Liver (tissue), 9 donors: Measurements from ENCODE around the gene PLCXD3. TPM values are rescaled to one million over a fixed set of nuclear protein-coding genes. Genes with fewer than 3 reads are reported as not detected.

Experiments used
- DNase-seq: peaks from one replicate; pipeline ENCODE4 v3.0.0-alpha.2; 2017; ENCODE audit warnings: low spot score
- H3K27ac ChIP-seq, 2 donors: one replicate each; pipeline ENCODE4 v1.7.0; 2013; ENCODE audit warnings: inconsistent platforms in 2 of 2, low read length in 2 of 2, control low read depth in 1 of 2, low read depth in 1 of 2, mild to moderate bottlenecking in 1 of 2
- H3K27me3 ChIP-seq, 4 donors: one replicate each; pipeline versions ENCODE4 v1.6.1 to v1.7.0; 2013; ENCODE audit warnings: low read length in 3 of 4, inconsistent platforms in 1 of 4, mild to moderate bottlenecking in 1 of 4, moderate library complexity in 1 of 4; ENCODE audit not compliant: control insufficient read depth in 4 of 4, insufficient read depth in 4 of 4
- H3K36me3 ChIP-seq, 4 donors: one replicate each; pipeline versions ENCODE4 v1.6.1 to v1.7.0; 2013; ENCODE audit warnings: low read length in 3 of 4, mild to moderate bottlenecking in 3 of 4, low read depth in 1 of 4, moderate library complexity in 1 of 4; ENCODE audit not compliant: control insufficient read depth in 4 of 4, insufficient read depth in 3 of 4
- H3K4me1 ChIP-seq, 4 donors: one replicate each; pipeline versions ENCODE4 v1.6.1 to v1.7.0; 2013; ENCODE audit warnings: low read length in 3 of 4, mild to moderate bottlenecking in 3 of 4, moderate library complexity in 1 of 4; ENCODE audit not compliant: control insufficient read depth in 4 of 4, insufficient read depth in 4 of 4
- H3K4me3 ChIP-seq, 3 donors: one replicate each; pipeline versions ENCODE4 v1.6.1 to v1.7.0; 2013; ENCODE audit warnings: low read length in 3 of 3, control low read depth in 1 of 3, low read depth in 1 of 3, mild to moderate bottlenecking in 1 of 3
- H3K9ac ChIP-seq, 2 donors: one replicate each; pipeline ENCODE4 v1.7.0; 2013; ENCODE audit warnings: low read length in 2 of 2, mild to moderate bottlenecking in 2 of 2, moderate library complexity in 2 of 2, control low read depth in 1 of 2, low read depth in 1 of 2
- H3K9me3 ChIP-seq, 4 donors: one replicate each; pipeline versions ENCODE4 v1.6.1 to v1.7.0; 2013; ENCODE audit warnings: low read length in 3 of 4; ENCODE audit not compliant: control insufficient read depth in 4 of 4
- EGR1 ChIP-seq, 2 donors: IDR thresholded peaks; 2 replicates each; pipeline ENCODE4 v1.6.1; 2016 to 2018; ENCODE audit warnings: antibody characterized with exemption in 2 of 2, low read depth in 2 of 2
- FOXA1 ChIP-seq: IDR thresholded peaks from 2 replicates; pipeline ENCODE4 v1.6.1; 2016; ENCODE audit warnings: antibody characterized with exemption
- FOXA2 ChIP-seq: IDR thresholded peaks from 2 replicates; pipeline ENCODE4 v1.6.1; 2016; ENCODE audit warnings: antibody characterized with exemption
- GABPA ChIP-seq, 2 donors: IDR thresholded peaks in 1 of 2; conservative IDR thresholded peaks in 1 of 2; 2 replicates each; pipeline ENCODE4 v1.6.1; 2016; ENCODE audit warnings: antibody characterized with exemption in 2 of 2, mild to moderate bottlenecking in 1 of 2, moderate library complexity in 1 of 2
- HNF4A ChIP-seq, 2 donors: conservative IDR thresholded peaks; 2 replicates each; pipeline ENCODE4 v1.6.1; 2016; ENCODE audit warnings: antibody characterized with exemption in 2 of 2, mild to moderate bottlenecking in 2 of 2
- HNF4G ChIP-seq: IDR thresholded peaks from 2 replicates; pipeline ENCODE4 v1.6.1; 2016; ENCODE audit warnings: antibody characterized with exemption
- JUND ChIP-seq, 2 donors: IDR thresholded peaks; 2 replicates each; pipeline ENCODE4 v1.6.1; 2016; ENCODE audit warnings: antibody characterized with exemption in 2 of 2
- NR2F2 ChIP-seq: IDR thresholded peaks from 2 replicates; pipeline ENCODE4 v1.6.1; 2016; ENCODE audit warnings: antibody characterized with exemption
- RAD21 ChIP-seq, 2 donors: IDR thresholded peaks; 2 replicates each; pipeline ENCODE4 v1.6.1; 2016; ENCODE audit warnings: antibody characterized with exemption in 2 of 2, mild to moderate bottlenecking in 2 of 2
- REST ChIP-seq: IDR thresholded peaks from 2 replicates; pipeline ENCODE4 v1.6.1; 2016; ENCODE audit warnings: antibody characterized with exemption, mild to moderate bottlenecking
- RXRA ChIP-seq, 2 donors: IDR thresholded peaks; 2 replicates each; pipeline ENCODE4 v1.6.1; 2017 to 2018; ENCODE audit warnings: antibody characterized with exemption in 2 of 2, mild to moderate bottlenecking in 1 of 2
- SP1 ChIP-seq: IDR thresholded peaks from 2 replicates; pipeline ENCODE4 v1.6.1; 2018; ENCODE audit warnings: antibody characterized with exemption, mild to moderate bottlenecking
- TAF1 ChIP-seq: conservative IDR thresholded peaks from 2 replicates; pipeline ENCODE4 v1.6.1; 2016; ENCODE audit warnings: antibody characterized with exemption, mild to moderate bottlenecking
- YY1 ChIP-seq: IDR thresholded peaks from 2 replicates; pipeline ENCODE4 v1.6.1; 2016; ENCODE audit warnings: antibody characterized with exemption, mild to moderate bottlenecking
- WGBS: extraction: QIAGEN DNeasy Blood & Tissue Kit; methylation state at CpG from one replicate; pipeline ENCODE4 v1.1.7; 2013; 5-methylcytosine and 5-hydroxymethylcytosine counted together
- polyA plus RNA-seq, 2 donors: library from polyadenylated mRNA; stranded (reverse) in 1 of 2; unstranded in 1 of 2; fragments of 200-250 nt in 1 of 2; fragments of >200 nt in 1 of 2; fragmentation: Nextera tagmentation in 1 of 2; extraction: Ambion mirVana in 1 of 2; gene quantifications; one replicate each; pipeline versions ENCODE4 v1.2.1 to v1.2.3, GENCODE V29; 2013 to 2015
- total RNA-seq, 2 donors: library from RNA; depleted of rRNA; stranded (reverse); fragments of >200 nt; gene quantifications; one replicate each; pipeline ENCODE4 v1.2.3, GENCODE V29; 2014
- TF ChIP-seq, protein P1 (sequence below): IDR thresholded peaks from 2 replicates; pipeline ENCODE4 v1.6.1; 2016; ENCODE audit warnings: antibody characterized with exemption
- TF ChIP-seq, protein P2 (sequence below): fragments of 150-350 bp; IDR thresholded peaks from 2 replicates; pipeline ENCODE4 v1.5.1; 2017; ENCODE audit warnings: improper control_type of control experiment, low read depth, low read length; ENCODE audit not compliant: missing input control
- TF ChIP-seq, protein P3 (sequence below): IDR thresholded peaks from 2 replicates; pipeline ENCODE4 v1.6.1; 2016; ENCODE audit warnings: antibody characterized with exemption
- TF ChIP-seq, protein P4 (sequence below): IDR thresholded peaks from 2 replicates; pipeline ENCODE4 v1.6.1; 2016; ENCODE audit warnings: antibody characterized with exemption
- donor health status: healthy.
- donor health status: healthy.
- donor health status: healthy.
- donor health status: healthy.
- donor health status: healthy.

Gene PLCXD3
- total RNA-seq = 1 to 10 TPM in 1 of 2 donors, under 1 TPM in 1; 0.05 to 2.4 TPM
- under 1 TPM; 0.54 to 0.62 TPM for polyA plus RNA-seq

- TF ChIP-seq, protein P1, sequence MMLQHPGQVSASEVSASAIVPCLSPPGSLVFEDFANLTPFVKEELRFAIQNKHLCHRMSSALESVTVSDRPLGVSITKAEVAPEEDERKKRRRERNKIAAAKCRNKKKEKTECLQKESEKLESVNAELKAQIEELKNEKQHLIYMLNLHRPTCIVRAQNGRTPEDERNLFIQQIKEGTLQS = no peak
- TF ChIP-seq, protein P2, sequence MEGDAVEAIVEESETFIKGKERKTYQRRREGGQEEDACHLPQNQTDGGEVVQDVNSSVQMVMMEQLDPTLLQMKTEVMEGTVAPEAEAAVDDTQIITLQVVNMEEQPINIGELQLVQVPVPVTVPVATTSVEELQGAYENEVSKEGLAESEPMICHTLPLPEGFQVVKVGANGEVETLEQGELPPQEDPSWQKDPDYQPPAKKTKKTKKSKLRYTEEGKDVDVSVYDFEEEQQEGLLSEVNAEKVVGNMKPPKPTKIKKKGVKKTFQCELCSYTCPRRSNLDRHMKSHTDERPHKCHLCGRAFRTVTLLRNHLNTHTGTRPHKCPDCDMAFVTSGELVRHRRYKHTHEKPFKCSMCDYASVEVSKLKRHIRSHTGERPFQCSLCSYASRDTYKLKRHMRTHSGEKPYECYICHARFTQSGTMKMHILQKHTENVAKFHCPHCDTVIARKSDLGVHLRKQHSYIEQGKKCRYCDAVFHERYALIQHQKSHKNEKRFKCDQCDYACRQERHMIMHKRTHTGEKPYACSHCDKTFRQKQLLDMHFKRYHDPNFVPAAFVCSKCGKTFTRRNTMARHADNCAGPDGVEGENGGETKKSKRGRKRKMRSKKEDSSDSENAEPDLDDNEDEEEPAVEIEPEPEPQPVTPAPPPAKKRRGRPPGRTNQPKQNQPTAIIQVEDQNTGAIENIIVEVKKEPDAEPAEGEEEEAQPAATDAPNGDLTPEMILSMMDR = no peak
- TF ChIP-seq, protein P3, sequence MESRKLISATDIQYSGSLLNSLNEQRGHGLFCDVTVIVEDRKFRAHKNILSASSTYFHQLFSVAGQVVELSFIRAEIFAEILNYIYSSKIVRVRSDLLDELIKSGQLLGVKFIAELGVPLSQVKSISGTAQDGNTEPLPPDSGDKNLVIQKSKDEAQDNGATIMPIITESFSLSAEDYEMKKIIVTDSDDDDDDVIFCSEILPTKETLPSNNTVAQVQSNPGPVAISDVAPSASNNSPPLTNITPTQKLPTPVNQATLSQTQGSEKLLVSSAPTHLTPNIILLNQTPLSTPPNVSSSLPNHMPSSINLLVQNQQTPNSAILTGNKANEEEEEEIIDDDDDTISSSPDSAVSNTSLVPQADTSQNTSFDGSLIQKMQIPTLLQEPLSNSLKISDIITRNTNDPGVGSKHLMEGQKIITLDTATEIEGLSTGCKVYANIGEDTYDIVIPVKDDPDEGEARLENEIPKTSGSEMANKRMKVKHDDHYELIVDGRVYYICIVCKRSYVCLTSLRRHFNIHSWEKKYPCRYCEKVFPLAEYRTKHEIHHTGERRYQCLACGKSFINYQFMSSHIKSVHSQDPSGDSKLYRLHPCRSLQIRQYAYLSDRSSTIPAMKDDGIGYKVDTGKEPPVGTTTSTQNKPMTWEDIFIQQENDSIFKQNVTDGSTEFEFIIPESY = no peak
- TF ChIP-seq NR2F2 (no peak), TAF1 (no peak), GABPA (IDR thresholded peaks at IDR 0.05 in 1 of 2, conservative IDR thresholded peaks at IDR 0.05 in 1 of 2) (no peak), RXRA (IDR thresholded peaks at IDR 0.05) (no peak), RAD21 (IDR thresholded peaks at IDR 0.05) (no peak), EGR1 (IDR thresholded peaks at IDR 0.05; ENCODE audit: low read depth in 2 of 2) (no peak), FOXA2 (no peak), HNF4A (conservative IDR thresholded peaks at IDR 0.05) (no peak), SP1 (no peak), JUND (IDR thresholded peaks at IDR 0.05) (no peak), HNF4G (no peak), YY1 (no peak), FOXA1 (no peak), REST (no peak)
- TF ChIP-seq, protein P4, sequence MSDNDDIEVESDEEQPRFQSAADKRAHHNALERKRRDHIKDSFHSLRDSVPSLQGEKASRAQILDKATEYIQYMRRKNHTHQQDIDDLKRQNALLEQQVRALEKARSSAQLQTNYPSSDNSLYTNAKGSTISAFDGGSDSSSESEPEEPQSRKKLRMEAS = no peak
- DNase-seq = no peak
- Histone ChIP-seq H3K4me3 (peak within 1 kb of the TSS in 2 of 3 donors; percentile 43 to 46), H3K27me3 (peaks cover 0 to 10% (median 2%) of the 10 kb centered on the region in 4 donors), H3K9ac (no peak within 1 kb of the TSS), H3K4me1 (peaks cover 2 to 11% (median 8%) of the 10 kb centered on the region in 4 donors), H3K9me3 (no peaks in the 10 kb centered on the region), H3K27ac (no peak within 1 kb of the TSS), H3K36me3 (no peaks in the 10 kb centered on the region)
- WGBS = 3% methylated on average over 41 of the region's 41 CpGs
Measured at GRCh38 chr5:41510176-41510831, at the start of gene PLCXD3. Gene PLCXD3, minus strand, starts transcription at chr5:41510601. Its CDS starts 75 bp downstream, at chr5:41510526.
